Activated gamma-delta T cell (primary cell): Measurements from ENCODE around the gene TAF4.

ENCODE experiments used
- DNase-seq: peaks from one replicate; lab custom pipeline; 2025; lab: John Stamatoyannopoulos, UW

Gene TAF4

GRCh38 chr20:62042025-62042820 lies 23.5 kb downstream of the TAF4 start:
- no peak for DNase-seq

DNA sequence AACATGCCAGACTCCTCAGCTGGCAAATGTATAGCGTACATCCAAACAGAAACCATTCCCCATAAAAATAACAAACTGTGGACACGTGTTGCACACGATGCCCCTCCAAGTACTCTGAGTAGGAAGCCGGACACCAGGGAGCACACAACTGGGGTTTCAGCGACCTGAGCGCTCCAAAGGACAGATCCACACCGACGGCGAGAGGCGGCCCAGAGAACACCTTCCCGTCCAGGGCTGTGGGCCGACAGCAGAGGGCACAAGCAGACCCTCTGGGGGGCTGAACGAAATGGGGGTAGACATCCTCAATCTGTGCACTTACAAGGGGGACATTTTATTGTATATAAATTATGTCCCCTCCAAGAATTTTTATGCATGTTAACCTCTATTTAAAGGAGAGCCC lies 24.7 kb downstream of the TAF4 start:
- DNase-seq, result no peak

- no peak for DNase-seq
Measured at GRCh38 chr20:62040381-62040922, 25.2 kb downstream of the TAF4 start.

- no peak for DNase-seq
Measured at GRCh38 chr20:62039738-62040137, 25.9 kb downstream of the TAF4 start.

DNA sequence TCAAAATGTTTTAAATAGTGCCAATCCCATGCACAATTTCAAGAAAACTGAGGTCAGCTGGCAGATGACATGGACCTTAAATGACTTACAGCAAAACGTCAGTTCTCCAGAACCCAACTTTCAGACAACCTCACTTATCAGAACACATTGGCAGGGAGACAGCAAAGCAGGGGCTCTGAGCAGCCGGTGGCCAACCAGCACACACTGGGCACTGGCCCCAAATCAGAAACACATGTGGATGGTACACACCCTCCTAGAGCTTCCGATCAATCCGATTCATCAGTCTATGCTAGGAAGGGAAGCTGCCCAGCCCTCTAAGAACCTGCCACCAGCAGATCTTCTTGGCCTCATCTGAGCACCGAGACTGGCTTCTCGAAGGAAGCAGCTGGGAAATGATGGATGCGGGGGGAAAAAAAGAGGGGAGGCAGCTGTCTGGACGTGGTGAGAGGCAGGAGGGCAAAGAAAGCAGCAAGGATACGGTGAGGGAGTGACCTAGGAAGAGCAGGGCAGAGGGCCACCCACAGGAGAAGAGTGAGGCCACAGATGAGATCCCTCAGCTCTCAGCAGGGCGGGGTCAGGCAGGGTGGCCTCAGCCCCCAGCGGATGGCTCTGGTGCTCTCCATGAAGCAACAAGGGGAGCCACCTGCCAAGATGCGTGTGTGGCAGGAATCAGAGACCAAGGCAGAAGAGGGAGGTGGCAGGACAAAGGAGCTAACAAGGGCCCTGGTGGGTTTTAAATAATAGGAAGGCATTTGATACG lies 32.9 kb downstream of the TAF4 start:
- DNase-seq, result no peak

DNA sequence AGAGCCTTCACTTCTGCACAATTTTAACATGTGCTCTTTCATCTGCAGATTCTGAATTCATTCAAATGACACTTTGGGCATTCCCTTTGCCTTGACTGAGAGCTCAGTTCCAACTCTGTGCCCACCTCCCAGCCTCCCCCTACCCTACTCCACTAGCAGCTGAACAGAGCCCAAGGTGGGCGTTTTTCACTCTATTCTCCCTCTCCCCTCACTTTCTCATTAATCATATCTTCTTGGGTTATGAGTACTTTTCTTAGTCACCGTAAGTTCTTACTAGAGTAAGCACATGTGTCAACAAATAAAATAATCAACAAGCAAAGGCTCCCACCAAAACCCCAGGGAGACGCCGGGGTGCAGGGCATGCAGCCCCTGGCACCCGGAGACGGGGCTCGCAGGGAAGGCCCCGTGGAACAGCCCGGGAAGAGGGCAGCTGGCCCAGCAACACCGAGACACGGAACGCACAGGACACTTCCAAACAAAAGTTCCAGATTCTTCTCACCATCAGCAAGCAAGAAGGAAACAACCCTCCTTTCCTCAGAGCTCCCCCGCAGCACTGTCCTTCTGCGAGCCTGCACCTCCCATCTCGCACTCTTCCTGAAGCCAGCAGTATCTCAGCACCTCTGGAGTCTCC lies 34.1 kb downstream of the TAF4 start:
- DNase-seq, result no peak

GRCh38 chr20:62030834-62031434 lies 34.7 kb downstream of the TAF4 start:
- no peak for DNase-seq

DNA sequence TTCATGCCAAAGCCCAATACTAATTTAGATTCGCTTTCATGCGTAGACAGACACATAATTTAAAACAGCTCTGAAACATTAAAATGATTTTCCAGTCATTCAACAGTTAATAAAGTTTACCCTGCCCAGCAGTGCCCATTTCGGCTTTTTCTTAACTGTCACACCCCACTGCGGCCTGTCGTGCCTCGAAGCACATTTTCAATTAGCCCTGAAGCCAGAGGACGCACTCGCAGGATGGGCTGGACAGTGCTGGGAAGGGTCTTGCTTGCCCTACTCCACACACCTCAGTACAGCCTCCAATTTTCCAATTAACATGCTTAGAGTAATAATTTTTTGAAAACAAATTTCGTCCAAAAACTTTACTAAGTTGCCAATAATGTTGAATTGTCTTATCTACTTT lies 35.3 kb downstream of the TAF4 start:
- DNase-seq, result no peak

DNA sequence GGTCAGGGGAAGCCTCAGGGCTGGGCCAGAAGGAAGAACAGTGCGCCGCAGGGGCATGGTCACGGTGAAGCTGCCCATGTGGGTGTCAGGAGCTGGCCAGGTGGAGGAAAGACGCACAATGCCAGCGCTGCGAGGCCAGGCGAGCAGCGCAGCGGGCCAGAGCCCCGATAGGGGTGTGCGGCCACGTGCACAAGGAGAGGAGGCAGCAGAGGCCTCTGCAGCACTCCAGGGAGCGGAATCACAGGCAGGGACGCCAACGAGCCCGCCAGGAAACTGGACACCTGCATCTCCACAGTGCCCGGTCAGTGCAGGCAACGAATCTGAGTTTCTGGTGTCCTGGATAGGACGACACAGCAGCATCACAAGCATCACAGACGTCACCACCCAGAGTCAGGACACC lies 35.7 kb downstream of the TAF4 start:
- no peak for DNase-seq

GRCh38 chr20:62029296-62029695 lies 36.4 kb downstream of the TAF4 start:
- no peak for DNase-seq

DNA sequence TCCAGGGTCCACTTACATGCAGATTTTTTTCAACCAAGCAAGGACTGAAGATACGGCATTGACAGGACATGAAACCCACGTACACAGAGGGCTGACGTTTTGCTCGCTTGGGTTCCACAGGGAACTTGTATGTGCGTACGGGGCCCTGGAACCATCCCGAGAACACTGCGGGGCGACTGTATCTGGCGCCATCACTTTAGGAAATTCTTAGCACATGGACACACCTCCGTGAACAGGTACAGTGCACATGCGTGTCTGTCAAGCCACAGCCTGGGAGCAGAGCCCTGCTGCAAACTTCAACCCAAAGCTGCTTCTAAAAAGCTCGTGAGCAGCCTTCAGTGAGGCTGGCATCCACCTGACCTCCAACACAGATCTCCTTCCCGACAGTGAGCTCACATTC lies 37.3 kb downstream of the TAF4 start:
- no peak for DNase-seq

GRCh38 chr20:62027698-62028321 lies 37.9 kb downstream of the TAF4 start:
- DNase-seq, result no peak

DNA sequence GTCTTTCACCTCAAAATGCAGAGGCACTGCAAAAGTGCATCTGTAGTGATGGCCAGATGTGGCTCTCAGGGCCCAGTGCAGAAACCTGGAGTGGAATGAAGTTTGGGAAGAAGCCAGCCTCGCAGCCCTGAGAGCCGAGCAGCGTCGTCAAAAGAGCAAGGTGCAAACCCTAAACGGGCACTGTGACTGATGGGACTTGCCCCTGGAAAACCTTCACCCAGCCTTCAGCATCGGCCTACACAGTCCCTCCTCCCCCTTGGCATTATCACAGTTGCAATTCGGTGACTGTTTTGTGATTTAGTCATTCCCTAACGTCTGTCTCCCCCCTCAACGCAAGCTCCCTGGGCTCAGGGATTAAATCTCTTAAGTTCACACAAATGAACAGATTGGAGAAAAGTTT lies 38.6 kb downstream of the TAF4 start:
- DNase-seq, result no peak

DNA sequence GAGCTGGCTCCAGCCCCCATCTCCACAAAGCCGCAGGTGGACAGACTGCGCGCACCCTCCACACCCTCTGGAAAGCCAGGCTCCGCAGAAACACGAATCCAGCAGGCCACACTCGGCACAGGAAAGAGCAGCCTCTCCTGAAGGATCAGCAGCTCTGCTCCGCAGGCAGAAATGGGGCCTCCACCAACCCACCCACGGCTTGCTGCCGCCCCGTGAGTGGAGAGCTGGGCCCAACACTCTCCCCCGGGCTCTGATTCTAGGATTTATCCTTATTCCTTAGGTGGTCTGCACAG lies 39.2 kb downstream of the TAF4 start:
- DNase-seq, result no peak

GRCh38 chr20:62025832-62026563 lies 39.7 kb downstream of the TAF4 start:
- no peak for DNase-seq

- no peak for DNase-seq
Measured at GRCh38 chr20:62025394-62025793, 40.3 kb downstream of the TAF4 start.

- DNase-seq, result no peak
Measured at GRCh38 chr20:62023935-62024334, 41.7 kb downstream of the TAF4 start.

DNA sequence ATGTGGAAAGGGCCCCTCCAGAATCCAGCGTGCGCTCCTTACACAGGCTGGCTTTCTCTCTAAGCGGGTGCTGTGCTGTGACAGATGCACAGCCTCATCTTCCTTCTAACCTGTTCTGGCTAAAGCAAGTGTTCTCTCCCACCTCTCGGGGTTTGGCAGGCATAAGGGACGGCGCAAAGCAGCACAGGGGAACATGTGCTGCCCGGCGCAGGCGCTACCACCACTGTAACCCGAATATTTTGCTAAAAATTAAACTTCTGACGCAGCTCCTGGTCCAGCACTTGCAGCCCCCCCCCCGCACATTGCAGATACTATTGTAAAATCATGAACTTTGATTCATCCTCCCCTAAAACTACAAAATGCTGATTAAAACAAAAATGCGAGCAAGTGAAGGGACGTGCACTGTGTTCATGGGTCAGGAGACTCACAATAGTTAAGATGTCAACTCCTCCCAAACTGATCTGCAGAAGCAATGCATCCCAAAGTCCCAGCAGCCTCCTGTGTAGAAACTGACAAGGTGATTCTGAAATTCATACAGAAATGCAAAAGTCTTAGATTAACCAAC lies 43.0 kb downstream of the TAF4 start:
- no peak for DNase-seq

- no peak for DNase-seq
Measured at GRCh38 chr20:62021793-62022385, 43.8 kb downstream of the TAF4 start.

- no peak for DNase-seq
Measured at GRCh38 chr20:62020935-62021701, 44.6 kb downstream of the TAF4 start.
